ENCODE data around the gene EIF5. TPM values are rescaled to one million over a fixed set of nuclear protein-coding genes. Genes with fewer than 3 reads are reported as not detected.

Gene EIF5
- total and polyA plus RNA-seq, 2 donors (not counting 3 experiments of a cell fraction or from before 2014, with no cell fraction given): 175 to 313 TPM

GRCh38 chr14:103328941-103329340 lies 5.1 kb upstream of the EIF5 start:
- POLR2A ChIA-PET: no interaction called here
- dilution Hi-C loops (cut with MboI; ENCODE audit: extremely low pct_ligation_motif_present, low sequenced_read_pairs): no loop called here

More at GRCh38 chr14:103328941-103329340, 5.1 kb upstream of the EIF5 start:
- H4K20me1 ChIP-seq (replicated peaks; ENCODE audit: control insufficient read depth, extremely low read depth, insufficient read depth, low read length): no peaks in the 10 kb centered on the region
- no peak for TF ChIP-seq POLR2AphosphoS5 (IDR thresholded peaks at IDR 0.05; ENCODE audit: insufficient read depth, low read depth, low read length)
- no peak for TF ChIP-seq EZH2 (IDR thresholded peaks at IDR 0.05; ENCODE audit: borderline replicate concordance, low read depth, low read length, severe bottlenecking)
- TF ChIP-seq JUN (IDR thresholded peaks at IDR 0.05; ENCODE audit: borderline replicate concordance, insufficient read depth, insufficient read length, low read depth): no peak
- no peak for TF ChIP-seq FOS (IDR thresholded peaks at IDR 0.05; ENCODE audit: borderline replicate concordance, insufficient read depth, low read length)
- no peak for TF ChIP-seq CTCF (IDR thresholded peaks at IDR 0.05; ENCODE audit: extremely low read depth in 1 of 2, insufficient read depth in 1 of 2, low read depth in 1 of 2, low read length in 2 of 2)
- no peak for TF ChIP-seq MAX (IDR thresholded peaks at IDR 0.05; ENCODE audit: insufficient read depth, insufficient read length)
- no peak for TF ChIP-seq GATA2 (IDR thresholded peaks at IDR 0.05; ENCODE audit: insufficient read depth, insufficient read length, low read depth, low read length)
- TF ChIP-seq POLR2A (IDR thresholded peaks at IDR 0.05; ENCODE audit: low read depth, low read length): no peak
- no peak for TF ChIP-seq MYC (IDR thresholded peaks at IDR 0.05; ENCODE audit: low read depth, low read length)
- no peaks in the 10 kb centered on the region for H3K4me1 ChIP-seq (ENCODE audit: control insufficient read depth, extremely low read depth, insufficient read depth, low read length)
- no peaks in the 10 kb centered on the region for H3K79me2 ChIP-seq (ENCODE audit: control insufficient read depth, insufficient read depth, low read length)
- H3K27ac ChIP-seq (ENCODE audit: insufficient read depth, low read depth, low read length): no peak overlapping the region
- H3K27me3 ChIP-seq (ENCODE audit: control insufficient read depth in 2 of 2, insufficient read depth in 2 of 2, low read length in 2 of 2): peaks cover 2 to 6% of the 10 kb centered on the region in 2 experiments
- no peak overlapping the region for H3K4me2 ChIP-seq (ENCODE audit: insufficient read depth, low read length)
- no peaks in the 10 kb centered on the region for H3K36me3 ChIP-seq (ENCODE audit: control insufficient read depth in 2 of 2, extremely low read depth in 1 of 2, insufficient read depth in 2 of 2, low read length in 2 of 2)
- no peaks in the 10 kb centered on the region for H3K9me3 ChIP-seq (replicated peaks; ENCODE audit: control insufficient read depth, insufficient read depth, low read length)
- H3K4me3 ChIP-seq (replicated peaks in 1 of 3; ENCODE audit: insufficient read depth in 1 of 3, low read depth in 1 of 3, low read length in 3 of 3): no peak overlapping the region
- no peak for DNase-seq (ENCODE audit: low read depth, low spot score)
- no peak overlapping the region for H3K9ac ChIP-seq (replicated peaks; ENCODE audit: extremely low read depth, insufficient read depth, low read length)
- CTCF ChIA-PET: no interaction called here
- BruUV-seq (replicated peaks): no TSS peak
- no peak for FAIRE-seq
- intact Hi-C loops (cut with micrococcal nuclease): no loop called here
- no peaks in the 10 kb centered on the region for H3K9me1 ChIP-seq (replicated peaks; ENCODE audit: control insufficient read depth, extremely low read depth, insufficient read depth, low read length)
- H2AFZ ChIP-seq (ENCODE audit: low read depth, low read length): no peak overlapping the region

Data from endothelial cell of umbilical vein (primary cell).